NT2/D1 (cell line): ENCODE measurements around the gene ISX.

ENCODE experiments used
- DNase-seq: peaks from one replicate; pipeline ENCODE4 v3.0.0-alpha.2; 2011; ENCODE audit warnings: low read depth, low spot score
- H3K27me3 ChIP-seq: 2 replicates; pipeline ENCODE4 v1.6.0; 2011; ENCODE audit warnings: mild to moderate bottlenecking; ENCODE audit not compliant: insufficient read length, insufficient read depth
- H3K36me3 ChIP-seq: 2 replicates; pipeline ENCODE4 v1.6.1; 2011; ENCODE audit warnings: mild to moderate bottlenecking, low read length, mixed read lengths; ENCODE audit not compliant: insufficient read depth, insufficient read length
- H3K4me1 ChIP-seq: 2 replicates; pipeline ENCODE4 v1.5.1; 2011; ENCODE audit not compliant: insufficient read depth, insufficient read length
- H3K4me3 ChIP-seq: 2 replicates; pipeline ENCODE4 v1.5.1; 2011; ENCODE audit warnings: low read depth; ENCODE audit not compliant: insufficient read length
- H3K9ac ChIP-seq: 2 replicates; pipeline ENCODE4 v1.6.0; 2011; ENCODE audit warnings: low read depth; ENCODE audit not compliant: insufficient read length
- H3K9me3 ChIP-seq: 2 replicates; pipeline ENCODE4 v1.5.1; 2011; ENCODE audit warnings: mild to moderate bottlenecking, low read length; ENCODE audit not compliant: insufficient read depth
- SUZ12 ChIP-seq: IDR thresholded peaks from 2 replicates; pipeline ENCODE4 v1.6.1; 2011; ENCODE audit not compliant: insufficient read length, insufficient read depth; ENCODE audit errors: extremely low read depth
- YY1 ChIP-seq: IDR thresholded peaks from 2 replicates; pipeline ENCODE4 v1.6.1; 2011; ENCODE audit not compliant: insufficient read length, insufficient read depth
- ZNF274 ChIP-seq: IDR thresholded peaks from 2 replicates; pipeline ENCODE4 v1.6.1; 2011; ENCODE audit warnings: mild to moderate bottlenecking, low read depth, low read length

The ISX gene

DNA sequence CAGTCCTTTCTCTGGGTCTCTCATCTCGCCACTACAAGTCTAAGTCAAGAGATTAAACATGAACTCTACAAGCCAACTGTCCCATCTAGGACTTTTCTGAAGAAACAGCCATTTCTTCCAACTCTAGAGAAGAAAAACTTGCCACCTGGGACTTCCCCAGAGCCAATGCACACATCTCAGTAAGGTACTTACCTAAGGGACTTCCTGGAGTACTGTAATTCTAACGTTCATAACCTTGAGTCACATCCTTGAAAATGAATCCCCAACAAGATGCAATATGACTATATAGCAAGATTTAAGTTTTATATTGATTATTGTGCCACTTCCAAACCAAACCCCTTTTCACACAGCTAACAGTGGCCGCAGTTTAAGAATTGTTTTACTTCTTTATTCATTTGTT is 11.9 kb upstream of the ISX start:
- no peak for TF ChIP-seq YY1
- no peak for TF ChIP-seq SUZ12
- TF ChIP-seq ZNF274, result no peak
- Histone ChIP-seq H3K9me3 (no peaks in the 10 kb centered on the region), H3K4me3 (no peak overlapping the region)

DNA sequence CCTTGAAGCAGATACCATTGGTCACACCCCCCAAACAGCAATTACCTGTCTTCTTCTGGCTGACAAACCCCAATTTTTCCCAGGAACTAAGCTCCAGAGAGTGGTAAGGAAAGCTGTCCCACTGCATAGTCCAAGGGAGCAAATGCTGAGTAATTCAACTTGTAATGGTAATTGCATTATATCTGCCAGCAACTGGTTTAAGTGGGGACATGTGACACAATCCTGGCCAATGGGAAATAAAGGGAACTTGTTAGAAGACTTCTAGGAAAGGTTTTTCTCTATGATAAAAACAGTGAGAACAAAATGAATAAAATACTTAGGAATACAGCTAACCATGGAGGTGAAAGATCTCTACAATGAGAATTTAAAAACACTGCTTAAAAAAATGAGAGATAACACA is 9.5 kb upstream of the ISX start:
- TF ChIP-seq SUZ12 (no peak), ZNF274 (no peak), YY1 (no peak)
- H3K9ac ChIP-seq, result no peak overlapping the region

More for the DNA sequence above, 11.9 kb upstream of the ISX start:
- Histone ChIP-seq H3K27me3 (no peaks in the 10 kb centered on the region), H3K36me3 (no peaks in the 10 kb centered on the region), H3K9ac (no peak overlapping the region), H3K4me1 (no peaks in the 10 kb centered on the region)
- no peak for DNase-seq

GRCh38 chr22:35057155-35057554 is 8.8 kb upstream of the ISX start:
- Histone ChIP-seq H3K9me3 (no peaks in the 10 kb centered on the region; the same call in 1 of the 2 replicates), H3K4me3 (no peak overlapping the region), H3K4me1 (no peaks in the 10 kb centered on the region), H3K9ac (no peak overlapping the region), H3K27me3 (no peaks in the 10 kb centered on the region), H3K36me3 (no peaks in the 10 kb centered on the region)
- DNase-seq, result no peak
- TF ChIP-seq SUZ12, result no peak

More for the DNA sequence above, 9.5 kb upstream of the ISX start:
- H3K4me1 ChIP-seq, result no peaks in the 10 kb centered on the region
- DNase-seq, result no peak
- H3K36me3 ChIP-seq, result no peaks in the 10 kb centered on the region
- H3K4me3 ChIP-seq, result no peak overlapping the region
- no peaks in the 10 kb centered on the region for H3K27me3 ChIP-seq
- no peaks in the 10 kb centered on the region; the same call in 1 of the 2 replicates for H3K9me3 ChIP-seq

DNA sequence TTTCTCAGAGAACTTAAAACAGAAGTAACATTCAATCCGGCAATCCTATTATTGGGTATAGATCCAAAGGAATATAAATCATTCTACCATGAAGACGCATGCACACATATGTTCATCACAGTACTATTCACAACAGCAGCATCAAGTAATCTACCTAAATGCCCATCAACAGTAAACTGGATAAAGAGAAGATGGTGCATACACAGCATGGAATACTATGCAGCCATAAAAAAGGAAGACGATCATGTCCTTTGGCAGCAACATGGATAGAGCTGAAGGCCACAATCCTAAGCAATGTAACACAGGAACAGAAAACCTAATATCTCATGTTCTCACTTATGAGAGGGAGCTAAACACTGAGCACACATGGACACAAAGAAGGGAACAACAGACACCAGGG is 6.3 kb upstream of the ISX start:
- no peaks in the 10 kb centered on the region for H3K27me3 ChIP-seq
- H3K9ac ChIP-seq, result no peak overlapping the region
- TF ChIP-seq ZNF274 (no peak), YY1 (no peak), SUZ12 (no peak)
- no peaks in the 10 kb centered on the region; the same call in 1 of the 2 replicates for H3K9me3 ChIP-seq
- H3K4me1 ChIP-seq, result no peaks in the 10 kb centered on the region
- DNase-seq, result no peak
- no peak overlapping the region for H3K4me3 ChIP-seq
- no peaks in the 10 kb centered on the region for H3K36me3 ChIP-seq

- Histone ChIP-seq H3K4me1 (no peaks in the 10 kb centered on the region), H3K36me3 (no peaks in the 10 kb centered on the region), H3K4me3 (no peak overlapping the region), H3K9me3 (no peaks in the 10 kb centered on the region; the same call in 1 of the 2 replicates), H3K27me3 (no peaks in the 10 kb centered on the region), H3K9ac (no peak overlapping the region)
- DNase-seq, result no peak
- no peak for TF ChIP-seq SUZ12
- TF ChIP-seq ZNF274, result no peak
- TF ChIP-seq YY1, result no peak
Measured at GRCh38 chr22:35064664-35065063, 1.3 kb upstream of the ISX start.

GRCh38 chr22:35065183-35065582 is 775 bp upstream of the ISX start:
- DNase-seq, result no peak
- H3K27me3 ChIP-seq, result no peaks in the 10 kb centered on the region
- no peak for TF ChIP-seq ZNF274
- no peak for TF ChIP-seq SUZ12
- no peak for TF ChIP-seq YY1
- no peak overlapping the region for H3K4me3 ChIP-seq
- H3K36me3 ChIP-seq, result no peaks in the 10 kb centered on the region
- H3K9me3 ChIP-seq, result no peaks in the 10 kb centered on the region
- H3K4me1 ChIP-seq, result no peaks in the 10 kb centered on the region
- no peak overlapping the region for H3K9ac ChIP-seq

DNA sequence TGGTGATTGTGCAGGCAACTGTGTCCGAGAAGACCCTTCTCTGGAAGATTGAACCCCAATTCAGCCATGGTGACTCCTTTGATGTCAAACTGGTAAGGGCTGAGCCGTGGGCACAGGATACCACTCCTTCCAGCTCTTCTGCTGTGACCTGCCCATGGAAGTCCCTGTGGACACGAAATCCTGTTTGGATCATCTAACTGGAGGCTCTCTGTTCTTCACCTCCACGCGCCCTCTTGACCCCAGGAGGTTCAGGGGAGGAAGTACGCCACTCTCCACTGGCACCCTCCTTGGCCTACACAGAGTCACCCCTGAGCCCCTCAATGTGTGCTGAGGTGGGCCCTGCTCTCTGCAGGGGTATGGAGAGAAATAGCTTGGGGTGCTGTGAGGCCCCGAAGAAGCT is 810 bp downstream of the ISX start:
- no peaks in the 10 kb centered on the region for H3K36me3 ChIP-seq
- no peaks in the 10 kb centered on the region for H3K27me3 ChIP-seq
- DNase-seq, result no peak
- no peak for TF ChIP-seq YY1
- TF ChIP-seq ZNF274, result no peak
- TF ChIP-seq SUZ12, result no peak
- no peaks in the 10 kb centered on the region for H3K9me3 ChIP-seq
- no peak overlapping the region for H3K4me3 ChIP-seq
- H3K4me1 ChIP-seq, result no peaks in the 10 kb centered on the region
- H3K9ac ChIP-seq, result no peak overlapping the region

DNA sequence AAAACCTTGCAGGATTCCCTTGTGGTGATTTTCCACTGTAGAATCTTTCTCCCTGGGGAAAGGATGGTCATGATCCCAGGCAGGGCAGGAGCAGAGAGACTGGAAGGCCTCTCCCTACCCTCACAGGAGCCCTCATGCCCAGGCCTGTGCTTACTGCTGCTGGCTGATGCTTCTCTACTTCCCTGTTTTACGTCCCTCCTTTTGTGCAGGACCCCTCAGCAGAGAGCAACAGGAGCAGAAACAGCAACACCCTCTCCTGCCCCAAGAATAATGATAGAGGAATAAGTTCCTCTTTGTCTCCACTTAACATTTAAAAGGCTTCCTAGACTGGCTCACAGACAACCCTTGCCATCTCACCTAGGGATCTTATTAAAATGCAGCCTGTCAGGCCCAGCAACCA is 3.6 kb downstream of the ISX start:
- no peak for DNase-seq
- Histone ChIP-seq H3K9me3 (no peaks in the 10 kb centered on the region), H3K4me3 (no peak overlapping the region), H3K36me3 (no peaks in the 10 kb centered on the region), H3K4me1 (no peaks in the 10 kb centered on the region), H3K27me3 (no peaks in the 10 kb centered on the region), H3K9ac (no peak overlapping the region)
- no peak for TF ChIP-seq ZNF274
- TF ChIP-seq YY1, result no peak
- TF ChIP-seq SUZ12, result no peak
